ENCODE measurements around the gene POLR1D.
"Not testable (repeated sequence)": the region's sequence is repeated elsewhere in the genome, so short reads cannot be mapped to it uniquely, and the experiment has no call there.

Gene POLR1D

DNA sequence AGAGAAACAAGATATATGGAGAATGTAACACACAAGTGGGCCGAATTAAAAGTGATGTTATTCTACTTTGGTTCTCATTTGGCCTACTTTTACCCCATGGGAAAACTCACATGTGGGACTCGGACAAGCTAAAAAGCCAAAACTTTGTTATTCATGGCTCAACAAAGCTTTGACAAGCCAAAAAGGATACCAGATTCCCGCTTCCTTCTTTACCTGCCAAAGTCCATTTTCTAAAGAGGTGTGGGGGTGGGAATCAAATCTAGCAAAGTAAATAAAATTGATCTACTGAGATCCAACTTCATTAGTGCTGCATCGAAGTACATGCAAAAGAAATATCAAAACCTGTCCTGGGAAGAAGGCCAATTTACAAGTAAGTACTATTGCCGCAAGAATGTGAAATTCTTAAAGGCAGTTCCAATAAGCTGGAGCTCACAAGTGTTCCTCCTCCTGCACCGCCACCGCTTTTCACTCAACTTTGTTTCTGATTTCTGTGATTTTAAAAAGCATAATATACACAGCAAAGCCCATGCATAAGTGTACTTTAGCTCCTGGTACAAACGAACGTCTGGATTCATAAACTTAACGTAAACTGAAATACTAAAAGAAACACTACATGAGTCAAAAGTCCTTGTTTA is 2.5 kb upstream of the POLR1D start:
- H3K9me3 ChIP-seq (ENCODE audit: control insufficient read depth, low read length): no peaks in the 10 kb centered on the region
- H3K27me3 ChIP-seq (replicated peaks; ENCODE audit: control insufficient read depth, insufficient read depth, low read length): no peaks in the 10 kb centered on the region
- H3K36me3 ChIP-seq (ENCODE audit: control insufficient read depth, insufficient read depth, low read length, severe bottlenecking): no peaks in the 10 kb centered on the region
- peak overlapping the region; percentile 88 for H3K9ac ChIP-seq (ENCODE audit: low read length)
- H3K4me1 ChIP-seq (ENCODE audit: control insufficient read depth, insufficient read depth, low read length): peaks cover 39% of the 10 kb centered on the region
- peak overlapping the region; percentile 98 for H3K4me3 ChIP-seq (ENCODE audit: low read length)
- peak; percentile 62 for DNase-seq (ENCODE audit: low read depth)

DNA sequence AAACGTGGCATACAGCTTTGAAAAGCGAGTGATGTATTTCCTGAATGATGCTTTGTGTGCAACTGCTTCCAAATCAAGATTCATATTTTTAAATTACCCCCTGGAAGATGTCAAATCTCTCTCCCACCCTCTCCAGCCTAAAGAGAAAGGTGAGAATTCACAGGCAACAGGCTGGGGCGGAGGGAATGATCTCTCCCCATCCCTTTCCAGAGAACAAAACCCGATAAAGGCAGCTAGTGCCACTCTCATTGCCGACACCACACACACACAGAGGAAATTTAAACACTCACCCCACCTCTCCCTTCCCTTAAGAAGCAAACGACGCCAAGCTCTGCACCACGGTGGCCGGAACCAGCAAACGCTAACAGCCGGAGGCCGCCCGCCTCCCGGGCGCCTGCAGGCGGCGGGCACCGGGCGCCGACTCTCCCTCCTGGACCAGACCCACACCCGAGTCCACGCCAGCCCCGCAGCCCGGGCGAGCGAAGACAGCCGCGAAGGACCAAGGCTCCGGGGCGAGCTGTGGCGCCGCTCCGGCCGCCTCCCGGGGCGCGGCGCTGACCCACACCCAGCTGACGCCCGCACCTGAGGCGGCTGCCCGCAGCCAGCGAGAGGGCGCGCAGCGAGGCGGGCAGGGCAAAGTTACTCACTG is 1.8 kb upstream of the POLR1D start:
- Histone ChIP-seq H3K4me3 (ENCODE audit: low read length) (peak overlapping the region; percentile 98), H3K9ac (ENCODE audit: low read length) (peak overlapping the region; percentile 88), H3K36me3 (ENCODE audit: control insufficient read depth, insufficient read depth, low read length, severe bottlenecking) (no peaks in the 10 kb centered on the region), H3K9me3 (ENCODE audit: control insufficient read depth, low read length) (no peaks in the 10 kb centered on the region), H3K27me3 (replicated peaks; ENCODE audit: control insufficient read depth, insufficient read depth, low read length) (no peaks in the 10 kb centered on the region), H3K4me1 (ENCODE audit: control insufficient read depth, insufficient read depth, low read length) (peaks cover 39% of the 10 kb centered on the region)
- DNase-seq (ENCODE audit: low read depth): no peak

DNA sequence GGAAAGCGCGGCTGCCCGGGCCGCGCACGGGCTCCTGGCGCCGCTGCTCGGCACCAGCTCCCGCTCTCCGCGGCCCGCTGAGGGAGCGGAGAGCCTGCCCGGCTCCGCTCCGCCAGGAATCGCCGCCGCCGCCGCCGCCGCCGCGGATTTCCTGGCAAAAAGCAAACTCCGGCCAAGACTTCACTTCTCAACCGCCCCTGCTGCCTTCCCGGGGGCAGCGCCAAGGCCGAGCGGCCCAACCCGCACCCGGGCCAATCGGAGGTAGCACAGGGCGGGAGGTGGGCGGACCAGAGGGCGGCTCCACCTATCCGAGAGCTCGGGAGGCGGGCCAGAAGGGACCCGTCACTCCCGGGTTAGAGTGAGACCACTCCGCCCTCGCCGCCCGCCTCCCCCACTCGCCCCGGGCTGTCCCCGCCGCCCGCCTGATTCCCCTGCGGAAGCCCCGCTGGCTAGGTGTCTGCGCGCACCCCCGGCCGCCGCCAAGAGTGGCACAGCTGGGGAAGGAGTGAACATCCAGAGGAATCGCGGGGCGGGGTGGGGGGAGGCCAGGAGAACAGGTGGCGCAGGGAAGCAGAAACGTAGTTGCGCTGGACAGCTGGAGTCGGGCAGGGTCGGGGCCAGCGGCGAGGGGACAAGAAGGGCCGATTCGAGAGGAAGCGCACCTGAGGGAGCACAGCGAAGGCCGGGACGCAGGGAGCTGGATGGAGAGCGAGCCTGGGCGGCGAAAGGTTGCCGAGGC is 1.1 kb upstream of the POLR1D start, which contains the start of gene LNX2:
LNX2 (minus strand) TSS at position 153 of the 739 bp plus-strand sequence. CDS start 38,826 bp downstream, outside the sequence.
- Histone ChIP-seq H3K4me3 (ENCODE audit: low read length) (peak within 1 kb of the TSS; percentile 98), H3K9me3 (ENCODE audit: control insufficient read depth, low read length) (no peaks in the 10 kb centered on the region), H3K9ac (ENCODE audit: low read length) (peak within 1 kb of the TSS; percentile 97), H3K36me3 (ENCODE audit: control insufficient read depth, insufficient read depth, low read length, severe bottlenecking) (no peaks in the 10 kb centered on the region), H3K4me1 (ENCODE audit: control insufficient read depth, insufficient read depth, low read length) (peaks cover 39% of the 10 kb centered on the region), H3K27me3 (replicated peaks; ENCODE audit: control insufficient read depth, insufficient read depth, low read length) (no peaks in the 10 kb centered on the region)
- peak; percentile 99 for DNase-seq (ENCODE audit: low read depth)

DNA sequence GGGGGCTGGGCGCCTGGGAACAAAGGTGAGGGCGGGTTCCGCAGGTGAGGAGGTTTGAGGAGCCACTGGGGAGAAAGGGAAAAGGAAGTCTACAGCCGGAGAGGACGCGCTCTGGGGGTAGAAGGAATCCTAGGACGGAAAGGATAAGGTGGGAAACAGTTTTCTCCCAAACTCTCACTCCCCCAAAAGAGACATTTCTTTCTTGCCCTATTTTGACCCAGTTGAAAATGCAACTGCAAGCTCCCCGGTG is 651 bp upstream of the POLR1D start:
- peak overlapping the region; percentile 98 for H3K4me3 ChIP-seq (ENCODE audit: low read length)
- DNase-seq (ENCODE audit: low read depth): no peak
- H3K36me3 ChIP-seq (ENCODE audit: control insufficient read depth, insufficient read depth, low read length, severe bottlenecking): no peaks in the 10 kb centered on the region
- no peaks in the 10 kb centered on the region for H3K27me3 ChIP-seq (replicated peaks; ENCODE audit: control insufficient read depth, insufficient read depth, low read length)
- peaks cover 39% of the 10 kb centered on the region for H3K4me1 ChIP-seq (ENCODE audit: control insufficient read depth, insufficient read depth, low read length)
- H3K9me3 ChIP-seq (ENCODE audit: control insufficient read depth, low read length): no peaks in the 10 kb centered on the region
- peak overlapping the region; percentile 97 for H3K9ac ChIP-seq (ENCODE audit: low read length)

DNA sequence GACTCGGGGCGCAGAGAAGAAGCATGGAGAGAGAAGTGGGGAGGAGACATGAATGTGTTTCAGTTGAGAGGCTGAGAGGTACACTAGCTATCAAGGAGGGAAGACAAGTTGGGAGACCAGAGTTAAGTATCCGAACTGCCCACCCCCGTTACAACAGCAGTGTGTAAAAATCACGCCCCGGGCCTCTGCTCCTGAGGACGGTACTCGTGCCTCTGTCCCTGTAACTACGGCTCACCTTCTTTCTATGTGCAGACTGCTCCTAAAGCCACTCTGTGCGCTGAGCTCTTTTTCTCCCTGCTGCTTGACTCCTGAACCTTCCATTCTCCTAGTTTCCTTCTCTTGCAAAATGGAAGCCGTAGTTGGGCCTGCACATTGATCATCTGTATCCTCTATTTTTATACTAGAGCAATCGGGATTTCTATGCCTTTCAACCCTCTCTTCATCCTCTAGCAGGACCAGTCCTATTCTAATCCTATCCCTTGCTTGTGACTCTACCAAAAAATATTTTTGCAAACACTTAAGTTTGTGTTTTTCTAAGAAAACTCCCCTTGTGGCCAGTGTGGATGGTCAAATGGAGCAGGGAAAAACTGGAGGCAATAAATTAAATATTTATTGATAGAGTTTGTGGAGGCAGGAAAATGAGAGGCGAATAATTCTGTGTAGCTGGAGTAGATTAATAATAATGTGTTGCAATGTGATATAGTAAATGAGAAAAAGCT is 569 bp downstream of the POLR1D start:
- Histone ChIP-seq H3K4me3 (ENCODE audit: low read length) (peak overlapping the region; percentile 98), H3K9ac (ENCODE audit: low read length) (peak overlapping the region; percentile 97), H3K36me3 (ENCODE audit: control insufficient read depth, insufficient read depth, low read length, severe bottlenecking) (no peaks in the 10 kb centered on the region), H3K4me1 (ENCODE audit: control insufficient read depth, insufficient read depth, low read length) (peaks cover 39% of the 10 kb centered on the region), H3K27me3 (replicated peaks; ENCODE audit: control insufficient read depth, insufficient read depth, low read length) (no peaks in the 10 kb centered on the region), H3K9me3 (ENCODE audit: control insufficient read depth, low read length) (no peaks in the 10 kb centered on the region)
- peak; percentile 51 for DNase-seq (ENCODE audit: low read depth)

DNA sequence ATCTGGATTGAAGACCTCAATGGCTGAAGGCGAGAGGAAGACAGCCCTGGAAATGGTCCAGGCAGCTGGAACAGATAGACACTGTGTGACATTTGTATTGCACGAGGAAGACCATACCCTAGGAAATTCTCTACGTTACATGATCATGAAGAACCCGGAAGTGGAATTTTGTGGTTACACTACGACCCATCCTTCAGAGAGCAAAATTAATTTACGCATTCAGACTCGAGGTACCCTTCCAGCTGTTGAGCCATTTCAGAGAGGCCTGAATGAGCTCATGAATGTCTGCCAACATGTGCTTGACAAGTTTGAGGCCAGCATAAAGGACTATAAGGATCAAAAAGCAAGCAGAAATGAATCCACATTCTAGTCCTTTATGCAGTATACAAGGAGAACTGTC is 1.2 kb downstream of the POLR1D start:
- Histone ChIP-seq H3K4me3 (ENCODE audit: low read length) (peak overlapping the region; percentile 98), H3K36me3 (ENCODE audit: control insufficient read depth, insufficient read depth, low read length, severe bottlenecking) (no peaks in the 10 kb centered on the region), H3K9ac (ENCODE audit: low read length) (no peak overlapping the region), H3K4me1 (ENCODE audit: control insufficient read depth, insufficient read depth, low read length) (peaks cover 39% of the 10 kb centered on the region), H3K27me3 (replicated peaks; ENCODE audit: control insufficient read depth, insufficient read depth, low read length) (no peaks in the 10 kb centered on the region), H3K9me3 (ENCODE audit: control insufficient read depth, low read length) (no peaks in the 10 kb centered on the region)
- DNase-seq (ENCODE audit: low read depth): no peak

DNA sequence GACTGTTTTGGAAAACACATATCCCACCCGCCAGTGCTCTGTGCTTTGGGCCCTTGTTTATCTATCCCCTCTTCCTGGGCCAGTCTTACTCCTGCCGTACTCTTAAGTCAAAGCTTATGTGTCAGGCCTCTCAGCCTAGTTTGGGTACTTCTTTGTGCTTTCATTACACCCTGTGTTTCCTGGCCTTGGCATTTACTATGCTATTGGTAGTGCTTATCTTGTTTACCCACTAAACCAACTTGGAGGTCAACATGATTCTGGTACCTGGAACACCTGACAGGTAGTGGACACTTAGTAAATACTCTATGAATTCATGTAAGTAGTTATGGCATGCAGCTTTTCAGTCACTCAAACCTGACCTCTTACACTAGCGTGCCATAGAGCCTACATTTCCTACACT is 2.4 kb downstream of the POLR1D start:
- no peak for DNase-seq (ENCODE audit: low read depth)
- H3K4me3 ChIP-seq (ENCODE audit: low read length): no peak overlapping the region
- no peaks in the 10 kb centered on the region for H3K9me3 ChIP-seq (ENCODE audit: control insufficient read depth, low read length)
- H3K9ac ChIP-seq (ENCODE audit: low read length): no peak overlapping the region
- peaks cover 27% of the 10 kb centered on the region for H3K4me1 ChIP-seq (ENCODE audit: control insufficient read depth, insufficient read depth, low read length)
- no peaks in the 10 kb centered on the region for H3K27me3 ChIP-seq (replicated peaks; ENCODE audit: control insufficient read depth, insufficient read depth, low read length)
- H3K36me3 ChIP-seq (ENCODE audit: control insufficient read depth, insufficient read depth, low read length, severe bottlenecking): no peaks in the 10 kb centered on the region

DNA sequence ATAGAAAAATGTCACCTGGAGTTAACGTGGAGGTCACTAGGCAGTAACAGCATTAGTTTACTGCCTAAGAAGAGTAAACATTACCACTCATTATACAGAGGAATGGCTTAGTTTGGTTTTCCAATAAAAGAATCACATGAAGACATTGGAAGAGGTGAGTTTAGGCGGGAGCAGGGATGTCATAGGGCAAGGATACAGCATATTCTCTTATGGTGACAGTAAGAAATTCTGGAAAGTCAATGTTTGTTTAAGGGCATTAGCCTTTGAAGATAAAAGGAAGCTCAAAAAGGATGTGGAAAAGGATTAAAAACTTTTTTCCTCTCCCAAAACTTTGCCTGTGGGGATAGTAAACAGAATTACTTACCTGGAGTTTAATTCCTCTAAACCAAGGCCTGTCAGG is 4.1 kb downstream of the POLR1D start:
- no peaks in the 10 kb centered on the region for H3K27me3 ChIP-seq (replicated peaks; ENCODE audit: control insufficient read depth, insufficient read depth, low read length)
- no peak overlapping the region for H3K9ac ChIP-seq (ENCODE audit: low read length)
- H3K4me1 ChIP-seq (ENCODE audit: control insufficient read depth, insufficient read depth, low read length): peaks cover 20% of the 10 kb centered on the region
- H3K4me3 ChIP-seq (ENCODE audit: low read length): no peak overlapping the region
- no peaks in the 10 kb centered on the region for H3K36me3 ChIP-seq (ENCODE audit: control insufficient read depth, insufficient read depth, low read length, severe bottlenecking)
- no peaks in the 10 kb centered on the region for H3K9me3 ChIP-seq (ENCODE audit: control insufficient read depth, low read length)
- no peak for DNase-seq (ENCODE audit: low read depth)

DNA sequence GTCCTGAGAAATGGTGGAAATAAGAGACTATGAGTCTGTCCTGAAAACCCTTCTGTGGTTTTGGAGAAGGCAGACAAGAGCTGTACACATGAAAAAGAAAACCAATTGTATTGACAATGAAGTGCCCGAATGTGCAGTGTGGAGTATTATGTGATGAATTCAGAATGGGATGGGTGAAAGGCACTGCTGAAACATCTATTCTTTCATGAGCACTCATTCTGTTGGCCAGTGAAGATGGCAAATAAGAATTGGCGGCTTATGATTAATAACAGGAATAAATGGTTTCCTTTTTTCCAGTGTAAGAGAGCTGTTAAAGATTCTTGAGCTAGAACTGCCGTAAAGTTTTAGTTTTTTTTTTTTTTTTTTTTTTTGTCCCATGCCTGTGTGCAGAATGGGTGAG is 5.7 kb downstream of the POLR1D start:
- Histone ChIP-seq H3K27me3 (replicated peaks; ENCODE audit: control insufficient read depth, insufficient read depth, low read length) (no peaks in the 10 kb centered on the region), H3K36me3 (ENCODE audit: control insufficient read depth, insufficient read depth, low read length, severe bottlenecking) (peaks cover 2% of the 10 kb centered on the region), H3K4me1 (ENCODE audit: control insufficient read depth, insufficient read depth, low read length) (peaks cover 15% of the 10 kb centered on the region), H3K9ac (ENCODE audit: low read length) (no peak overlapping the region), H3K9me3 (ENCODE audit: control insufficient read depth, low read length) (no peaks in the 10 kb centered on the region), H3K4me3 (ENCODE audit: low read length) (no peak overlapping the region)
- DNase-seq (ENCODE audit: low read depth): no peak

DNA sequence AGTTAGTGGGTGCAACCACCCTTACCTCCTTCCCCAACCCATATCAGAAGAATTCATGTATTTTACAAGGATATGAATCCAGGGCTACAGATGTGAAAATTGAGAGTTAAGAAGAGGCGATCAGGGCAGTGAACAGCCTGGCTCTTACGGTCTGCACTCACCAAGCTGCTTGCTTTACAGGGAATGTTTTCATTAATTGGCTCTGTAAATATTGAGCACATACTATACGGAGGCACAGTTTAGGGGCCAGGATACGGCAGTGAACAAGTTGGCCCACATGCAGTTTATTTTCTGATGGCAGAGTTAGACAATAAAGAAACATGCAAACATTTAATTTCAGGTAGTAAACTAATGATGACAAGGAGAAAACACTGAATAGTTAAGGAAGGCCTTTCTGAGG is 6.4 kb downstream of the POLR1D start:
- Histone ChIP-seq H3K9ac (ENCODE audit: low read length) (no peak overlapping the region), H3K4me1 (ENCODE audit: control insufficient read depth, insufficient read depth, low read length) (peaks cover 8% of the 10 kb centered on the region), H3K27me3 (replicated peaks; ENCODE audit: control insufficient read depth, insufficient read depth, low read length) (no peaks in the 10 kb centered on the region), H3K36me3 (ENCODE audit: control insufficient read depth, insufficient read depth, low read length, severe bottlenecking) (peaks cover 9% of the 10 kb centered on the region), H3K4me3 (ENCODE audit: low read length) (no peak overlapping the region), H3K9me3 (ENCODE audit: control insufficient read depth, low read length) (no peaks in the 10 kb centered on the region)
- DNase-seq (ENCODE audit: low read depth): no peak

DNA sequence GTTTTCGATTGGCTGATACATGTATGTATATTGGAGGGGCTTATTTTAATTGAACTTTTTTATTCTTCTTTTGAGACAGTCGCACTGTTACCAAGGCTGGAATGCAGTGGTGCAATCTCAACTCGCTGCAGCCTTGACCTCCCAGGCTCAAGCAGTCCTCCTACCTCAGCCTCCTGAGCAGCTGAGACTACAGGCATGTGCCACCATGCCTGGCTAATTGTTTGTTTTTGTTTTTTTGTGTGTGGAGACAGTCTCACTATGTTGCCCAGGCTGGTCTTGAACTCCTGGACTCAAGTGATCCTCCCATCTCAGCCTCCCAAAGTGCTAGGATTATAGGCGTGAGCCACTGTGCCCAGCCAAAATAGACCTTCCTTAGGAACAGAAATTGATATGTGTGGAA is 7.1 kb downstream of the POLR1D start:
- not testable (repeated sequence) for H3K9ac ChIP-seq (ENCODE audit: low read length); DNase-seq (ENCODE audit: low read depth); H3K27me3 ChIP-seq (replicated peaks; ENCODE audit: control insufficient read depth, insufficient read depth, low read length); H3K9me3 ChIP-seq (ENCODE audit: control insufficient read depth, low read length); H3K4me3 ChIP-seq (ENCODE audit: low read length); H3K4me1 ChIP-seq (ENCODE audit: control insufficient read depth, insufficient read depth, low read length)
- H3K36me3 ChIP-seq (ENCODE audit: control insufficient read depth, insufficient read depth, low read length, severe bottlenecking): peaks cover 15% of the 10 kb centered on the region
